ENCODE results near the gene SLC26A8.
"Not testable (repeated sequence)": the region's sequence is repeated elsewhere in the genome, so short reads cannot be mapped to it uniquely, and the experiment has no call there.

The SLC26A8 gene

DNA sequence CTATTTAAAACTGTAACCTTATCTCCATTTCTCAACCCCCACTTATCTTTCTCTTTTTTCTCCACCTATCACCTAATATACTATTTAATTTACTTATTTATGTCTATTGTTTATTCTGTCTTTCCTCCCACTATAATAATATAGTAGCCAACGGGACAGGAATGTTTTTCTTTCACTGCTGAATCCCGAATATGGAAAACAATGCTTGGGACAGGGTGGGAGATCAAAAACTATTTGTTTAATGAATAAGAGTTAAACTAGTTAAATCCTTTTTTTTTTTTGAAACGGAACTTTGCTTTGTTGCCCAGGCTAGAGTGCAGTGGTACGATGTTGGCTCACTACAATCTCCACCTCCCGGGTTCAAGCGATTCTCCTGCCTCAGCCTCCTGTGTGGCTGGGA lies 109.9 kb downstream of the SLC26A8 start:
- Mint-ChIP-seq H3K27ac (no peak overlapping the region), H3K9me3 (peaks cover 14% of the 10 kb centered on the region), H3K4me1 (ENCODE audit: low read depth) (peaks cover 23% of the 10 kb centered on the region), H3K4me3 (no peak overlapping the region), H3K36me3 (ENCODE audit: low read depth) (peaks cover 64% of the 10 kb centered on the region), H3K27me3 (no peaks in the 10 kb centered on the region)
- intact Hi-C loops (cut with micrococcal nuclease), result no loop called here

DNA sequence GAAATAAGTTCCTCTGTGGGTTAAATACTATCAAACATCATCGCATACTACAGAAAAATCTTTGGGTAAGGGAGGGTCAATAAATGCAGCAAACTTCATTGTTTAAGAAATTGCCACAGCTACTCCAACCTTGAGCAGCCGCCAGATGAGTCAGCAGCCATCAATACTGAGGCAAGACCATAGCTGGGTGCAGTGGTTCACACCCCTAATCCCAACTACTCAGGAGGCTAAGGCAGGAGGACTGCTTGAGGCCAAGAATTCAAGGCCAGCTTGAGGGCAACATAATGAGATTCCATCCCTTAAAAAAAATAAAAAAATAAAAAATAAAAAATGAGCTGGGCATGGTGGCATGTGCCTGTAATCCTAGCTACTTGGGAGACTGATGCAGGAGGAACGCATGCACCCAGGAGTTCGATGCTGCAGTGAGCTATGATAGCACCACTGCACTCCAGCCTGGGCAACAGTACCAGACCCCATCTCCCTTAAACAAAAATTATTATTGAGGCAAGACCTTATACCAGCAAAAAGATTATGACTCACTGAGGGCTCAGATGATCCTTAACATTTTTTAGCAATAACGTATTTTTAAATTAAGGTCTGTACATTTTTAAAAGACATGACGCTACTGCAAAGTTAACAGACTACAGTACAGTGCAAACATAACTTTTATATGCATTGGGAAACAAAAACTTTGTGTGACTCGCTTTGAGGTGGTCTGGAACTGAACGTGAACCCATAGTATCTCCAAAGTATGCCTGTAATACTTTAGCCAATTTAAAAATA lies 112.4 kb downstream of the SLC26A8 start:
- H3K4me3 Mint-ChIP-seq, result no peak overlapping the region
- no peak overlapping the region for H3K27ac Mint-ChIP-seq
- H3K4me1 Mint-ChIP-seq (ENCODE audit: low read depth), result peaks cover 4% of the 10 kb centered on the region
- peaks cover 27% of the 10 kb centered on the region for H3K9me3 Mint-ChIP-seq
- H3K36me3 Mint-ChIP-seq (ENCODE audit: low read depth), result peaks cover 77% of the 10 kb centered on the region
- intact Hi-C loops (cut with micrococcal nuclease), result no loop called here
- no peaks in the 10 kb centered on the region for H3K27me3 Mint-ChIP-seq

DNA sequence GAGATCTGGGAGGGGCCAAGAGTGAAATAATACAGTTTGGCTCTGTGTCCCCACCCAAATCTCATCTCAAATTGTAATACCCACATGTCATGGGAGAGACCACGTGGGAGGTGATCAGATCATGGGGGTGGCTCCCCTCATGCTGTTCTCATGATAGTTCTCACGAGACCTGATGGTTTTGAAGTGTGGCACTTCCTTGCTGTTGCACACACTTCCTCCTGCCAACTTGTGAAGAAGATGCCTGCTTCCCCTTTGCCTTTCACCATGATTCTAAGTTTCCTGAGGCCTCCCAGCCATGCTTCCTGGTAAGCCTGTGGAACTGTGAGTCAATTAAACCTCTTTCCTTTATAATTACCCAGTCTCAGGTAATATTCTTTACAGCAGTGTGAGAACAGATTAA lies 114.9 kb downstream of the SLC26A8 start:
- H3K27ac Mint-ChIP-seq; H3K27me3 Mint-ChIP-seq; H3K4me1 Mint-ChIP-seq (ENCODE audit: low read depth); H3K4me3 Mint-ChIP-seq; intact Hi-C loops (cut with micrococcal nuclease): not testable (repeated sequence)
- Mint-ChIP-seq H3K36me3 (ENCODE audit: low read depth) (peaks cover 64% of the 10 kb centered on the region), H3K9me3 (peaks cover 27% of the 10 kb centered on the region)

- H3K4me1 Mint-ChIP-seq (ENCODE audit: low read depth); intact Hi-C loops (cut with micrococcal nuclease): not testable (repeated sequence)
Observed at GRCh38 chr6:35908753-35909401, 115.6 kb downstream of the SLC26A8 start.

DNA sequence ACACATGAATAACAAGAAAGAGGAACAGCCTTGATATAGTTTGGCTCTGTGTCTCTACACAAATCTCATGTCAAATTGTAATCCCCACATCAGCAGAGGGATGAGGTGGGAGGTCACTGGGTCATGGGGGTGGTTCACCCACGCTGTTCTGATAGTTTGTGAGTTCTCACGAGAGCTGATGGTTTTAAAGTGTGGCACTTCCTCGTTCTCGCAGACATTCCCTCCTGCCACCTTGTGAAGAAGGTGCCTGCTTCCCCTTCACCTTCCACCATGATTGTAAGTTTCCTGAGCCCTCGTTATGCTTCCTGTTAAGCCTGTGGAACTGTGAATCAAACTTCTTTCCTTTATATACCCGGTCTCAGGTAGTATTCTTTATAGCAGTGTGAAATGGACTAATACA lies 116.7 kb downstream of the SLC26A8 start:
- peaks cover 27% of the 10 kb centered on the region for H3K9me3 Mint-ChIP-seq
- H3K4me3 Mint-ChIP-seq, result no peak overlapping the region
- H3K4me1 Mint-ChIP-seq (ENCODE audit: low read depth), result peaks cover 6% of the 10 kb centered on the region
- intact Hi-C loops (cut with micrococcal nuclease), result no loop called here
- no peaks in the 10 kb centered on the region for H3K27me3 Mint-ChIP-seq
- no peak overlapping the region for H3K27ac Mint-ChIP-seq
- H3K36me3 Mint-ChIP-seq (ENCODE audit: low read depth), result peaks cover 51% of the 10 kb centered on the region

More at GRCh38 chr6:35908753-35909401, 115.6 kb downstream of the SLC26A8 start:
- not testable (repeated sequence) for H3K27ac Mint-ChIP-seq, H3K4me3 Mint-ChIP-seq, H3K27me3 Mint-ChIP-seq
- peaks cover 27% of the 10 kb centered on the region for H3K9me3 Mint-ChIP-seq
- peaks cover 62% of the 10 kb centered on the region for H3K36me3 Mint-ChIP-seq (ENCODE audit: low read depth)

GRCh38 chr6:35906499-35906846 lies 118.0 kb downstream of the SLC26A8 start:
- H3K36me3 Mint-ChIP-seq (ENCODE audit: low read depth), result peaks cover 39% of the 10 kb centered on the region
- H3K27me3 Mint-ChIP-seq, result no peaks in the 10 kb centered on the region
- intact Hi-C loops (cut with micrococcal nuclease), result no loop called here
- H3K9me3 Mint-ChIP-seq, result peaks cover 27% of the 10 kb centered on the region
- peaks cover 6% of the 10 kb centered on the region for H3K4me1 Mint-ChIP-seq (ENCODE audit: low read depth)
- H3K4me3 Mint-ChIP-seq, result no peak overlapping the region
- H3K27ac Mint-ChIP-seq, result no peak overlapping the region

- no peaks in the 10 kb centered on the region for H3K27me3 Mint-ChIP-seq
Observed at GRCh38 chr6:35905841-35906498, 118.5 kb downstream of the SLC26A8 start.

DNA sequence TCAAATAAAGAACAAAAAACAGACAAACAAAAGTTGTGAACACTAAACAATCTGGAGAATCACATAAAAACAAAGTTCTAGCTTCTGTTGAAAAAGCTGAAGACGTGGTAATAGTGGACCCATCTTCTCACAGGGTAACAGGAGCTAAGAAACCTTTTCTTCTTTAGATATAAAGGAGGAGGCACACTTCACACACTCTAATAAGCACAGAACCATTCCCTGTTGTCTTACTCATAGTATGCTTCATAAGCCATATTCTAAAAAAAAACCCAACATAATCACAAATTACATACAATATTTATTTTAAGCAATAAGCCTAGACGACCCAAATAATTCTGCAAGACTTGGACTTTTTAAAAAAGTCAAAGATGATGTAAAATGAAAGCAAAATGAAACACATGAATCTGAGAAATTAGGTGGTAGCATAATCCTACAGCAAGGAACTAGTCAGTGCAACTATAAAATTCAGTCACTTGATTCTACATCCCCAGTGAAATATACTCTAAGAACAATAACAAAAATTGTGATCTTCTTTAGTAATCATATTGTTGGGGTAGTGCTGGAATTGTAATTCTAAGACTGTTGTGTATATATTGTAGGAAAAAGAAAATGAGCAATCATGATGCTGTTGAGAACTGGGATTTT lies 119.2 kb downstream of the SLC26A8 start:
- H3K36me3 Mint-ChIP-seq (ENCODE audit: low read depth), result peaks cover 36% of the 10 kb centered on the region

More at GRCh38 chr6:35905841-35906498, 118.5 kb downstream of the SLC26A8 start:
- intact Hi-C loops (cut with micrococcal nuclease), result no loop called here
- H3K27ac Mint-ChIP-seq, result no peak overlapping the region
- peaks cover 6% of the 10 kb centered on the region for H3K4me1 Mint-ChIP-seq (ENCODE audit: low read depth)
- peaks cover 34% of the 10 kb centered on the region for H3K36me3 Mint-ChIP-seq (ENCODE audit: low read depth)
- peaks cover 23% of the 10 kb centered on the region for H3K9me3 Mint-ChIP-seq
- H3K4me3 Mint-ChIP-seq, result no peak overlapping the region

GRCh38 chr6:35903679-35904078 lies 120.8 kb downstream of the SLC26A8 start:
- Mint-ChIP-seq H3K27me3 (no peaks in the 10 kb centered on the region), H3K4me1 (ENCODE audit: low read depth) (peaks cover 6% of the 10 kb centered on the region), H3K36me3 (ENCODE audit: low read depth) (peaks cover 31% of the 10 kb centered on the region), H3K9me3 (peaks cover 12% of the 10 kb centered on the region), H3K4me3 (no peak overlapping the region), H3K27ac (no peak overlapping the region)
- intact Hi-C loops (cut with micrococcal nuclease), result no loop called here

More for the DNA sequence above, 119.2 kb downstream of the SLC26A8 start:
- Mint-ChIP-seq H3K4me1 (ENCODE audit: low read depth) (peaks cover 6% of the 10 kb centered on the region), H3K27ac (no peak overlapping the region), H3K9me3 (peaks cover 20% of the 10 kb centered on the region), H3K4me3 (no peak overlapping the region), H3K27me3 (no peaks in the 10 kb centered on the region)
- intact Hi-C loops (cut with micrococcal nuclease), result no loop called here

GRCh38 chr6:35900448-35900847 lies 124.0 kb downstream of the SLC26A8 start:
- intact Hi-C loops (cut with micrococcal nuclease), result no loop called here
- no peak overlapping the region for H3K27ac Mint-ChIP-seq
- no peak overlapping the region for H3K4me3 Mint-ChIP-seq
- peaks cover 2% of the 10 kb centered on the region for H3K4me1 Mint-ChIP-seq (ENCODE audit: low read depth)
- peaks cover 7% of the 10 kb centered on the region for H3K9me3 Mint-ChIP-seq
- H3K36me3 Mint-ChIP-seq (ENCODE audit: low read depth), result peaks cover 26% of the 10 kb centered on the region
- no peaks in the 10 kb centered on the region for H3K27me3 Mint-ChIP-seq

DNA sequence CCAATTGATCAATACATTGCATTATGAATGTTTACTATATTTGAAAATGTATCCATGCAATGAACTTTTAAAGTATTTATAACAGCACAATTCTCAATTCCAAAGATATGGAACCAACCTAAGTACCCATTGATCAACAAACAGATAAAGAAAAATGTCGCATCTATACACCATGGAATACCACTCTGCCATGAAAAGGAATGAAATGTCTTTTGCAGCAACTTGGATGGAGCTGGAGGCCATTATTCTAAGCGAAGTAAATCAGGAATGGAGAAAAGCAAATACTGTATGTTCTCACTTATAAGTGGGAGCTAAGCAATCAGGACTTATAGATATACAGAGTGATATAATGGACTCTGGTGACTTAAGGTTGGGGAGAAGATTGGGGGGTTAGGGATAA lies 126.4 kb downstream of the SLC26A8 start:
- Mint-ChIP-seq H3K27me3 (no peaks in the 10 kb centered on the region), H3K9me3 (peaks cover 7% of the 10 kb centered on the region), H3K27ac (no peak overlapping the region), H3K36me3 (ENCODE audit: low read depth) (peaks cover 18% of the 10 kb centered on the region), H3K4me1 (ENCODE audit: low read depth) (peaks cover 6% of the 10 kb centered on the region), H3K4me3 (no peak overlapping the region)
- intact Hi-C loops (cut with micrococcal nuclease), result no loop called here

- Mint-ChIP-seq H3K36me3 (ENCODE audit: low read depth) (peaks cover 18% of the 10 kb centered on the region), H3K4me3 (no peak overlapping the region), H3K9me3 (peaks cover 7% of the 10 kb centered on the region), H3K27ac (no peak overlapping the region), H3K27me3 (no peaks in the 10 kb centered on the region), H3K4me1 (ENCODE audit: low read depth) (peaks cover 6% of the 10 kb centered on the region)
- intact Hi-C loops (cut with micrococcal nuclease), result no loop called here
Observed at GRCh38 chr6:35897486-35897885, 127.0 kb downstream of the SLC26A8 start.

GRCh38 chr6:35897036-35897435 lies 127.4 kb downstream of the SLC26A8 start:
- Mint-ChIP-seq H3K4me3 (no peak overlapping the region), H3K4me1 (ENCODE audit: low read depth) (peaks cover 6% of the 10 kb centered on the region), H3K9me3 (peaks cover 7% of the 10 kb centered on the region), H3K27me3 (no peaks in the 10 kb centered on the region), H3K27ac (no peak overlapping the region), H3K36me3 (ENCODE audit: low read depth) (peaks cover 18% of the 10 kb centered on the region)
- intact Hi-C loops (cut with micrococcal nuclease), result no loop called here

GRCh38 chr6:35896228-35896627 lies 128.2 kb downstream of the SLC26A8 start:
- Mint-ChIP-seq H3K36me3 (ENCODE audit: low read depth) (peaks cover 18% of the 10 kb centered on the region), H3K27me3 (no peaks in the 10 kb centered on the region), H3K9me3 (peaks cover 7% of the 10 kb centered on the region), H3K4me3 (no peak overlapping the region), H3K27ac (no peak overlapping the region), H3K4me1 (ENCODE audit: low read depth) (peaks cover 6% of the 10 kb centered on the region)
- intact Hi-C loops (cut with micrococcal nuclease), result no loop called here

All from dendritic cell treated with granulocyte-macrophage colony-stimulating factor and Interleukin-4, amounts not matched to agents 40 ng/mL and 50 ng/mL, for 4 days (primary cell).